AG04449 (cell line): ENCODE results near the gene GLIS2.

Experiments
- CTCF ChIA-PET: fragments of 350-600 bp; formaldehyde crosslinking; extraction: SDS; loops from one replicate; lab custom pipeline; 2021; ENCODE audit warnings: antibody characterized with exemption; lab: Yijun Ruan, JAX
- POLR2A ChIA-PET: fragments of 400-600, 350-600 bp; formaldehyde crosslinking; extraction: SDS; loops from one replicate; lab custom pipeline; 2020; ENCODE audit warnings: antibody characterized with exemption, inconsistent platforms; lab: Yijun Ruan, JAX
- DNase-seq: peaks from one replicate; pipeline ENCODE4 v3.0.0-alpha.2; 2010; ENCODE audit warnings: low read depth, low spot score
- H3K4me3 ChIP-seq: 2 replicates; pipeline ENCODE4 v1.5.1; 2011; ENCODE audit warnings: low read depth, mild to moderate bottlenecking, control low read depth, low read length
- CTCF ChIP-seq: IDR thresholded peaks from one replicate; pipeline ENCODE4 v1.5.1; 2011; ENCODE audit warnings: mild to moderate bottlenecking, moderate library complexity, low read length, control low read depth, inconsistent platforms; ENCODE audit not compliant: insufficient read depth; ENCODE audit errors: missing control alignments

Gene GLIS2

GRCh38 chr16:4319454-4320421 is 3.9 kb downstream of the GLIS2 start:
- ChIA-PET POLR2A (no interaction called here), CTCF (interaction anchor here (0.8 to 4.5 kb wide), 3 partner anchors 10 to 84 kb away, joined by 3 to 32 read pairs (median 6); no protein-coding TSS in a partner anchor)
- no peak for TF ChIP-seq CTCF
- peak overlapping the region; percentile 12 for H3K4me3 ChIP-seq
- no peak for DNase-seq

GRCh38 chr16:4320571-4321137 is 4.8 kb downstream of the GLIS2 start:
- POLR2A ChIA-PET: no interaction called here
- no peak for TF ChIP-seq CTCF
- no peak overlapping the region for H3K4me3 ChIP-seq
- DNase-seq: no peak
- CTCF ChIA-PET: interaction anchor here (0.8 to 4.5 kb wide), 3 partner anchors 9 to 32 kb away, joined by 3 to 32 read pairs (median 3); no protein-coding TSS in a partner anchor

GRCh38 chr16:4321286-4322120 is 5.6 kb downstream of the GLIS2 start:
- POLR2A ChIA-PET: no interaction called here
- DNase-seq: no peak

GRCh38 chr16:4322121-4323052 is 6.5 kb downstream of the GLIS2 start:
- ChIA-PET POLR2A (no interaction called here), CTCF (interaction anchor here (0.9 to 3.4 kb wide), 7 partner anchors 8 to 80 kb away, joined by 3 to 18 read pairs (median 8); no protein-coding TSS in a partner anchor)
- no peak for DNase-seq
- TF ChIP-seq CTCF: no peak
- no peak overlapping the region for H3K4me3 ChIP-seq

More at GRCh38 chr16:4321286-4322120, 5.6 kb downstream of the GLIS2 start:
- no peak overlapping the region for H3K4me3 ChIP-seq
- CTCF ChIA-PET: interaction anchor here (0.9 to 4.5 kb wide), 4 partner anchors 8 to 12 kb away, joined by 3 to 32 read pairs (median 3); no protein-coding TSS in a partner anchor
- TF ChIP-seq CTCF: no peak

GRCh38 chr16:4323071-4323844 is 7.4 kb downstream of the GLIS2 start:
- no peak overlapping the region for H3K4me3 ChIP-seq
- CTCF ChIA-PET: interaction anchor here (1.1 to 3.4 kb wide), 9 partner anchors 9 to 123 kb away, joined by 3 to 18 read pairs (median 8); no protein-coding TSS in a partner anchor
- POLR2A ChIA-PET: no interaction called here
- DNase-seq: no peak
- no peak for TF ChIP-seq CTCF
